Esophagus muscularis mucosa (tissue), 3 donors: ENCODE results near the gene EPOP.

Experiments used
- CTCF ChIP-seq, 3 experiments: fragments of 200-600 bp in 2 of 3; fragments of 450-650 bp in 1 of 3; sonication (generic) in 2 of 3; IDR thresholded peaks; one replicate each; pipeline ENCODE4 v1.5.1; 2017 to 2019; ENCODE audit warnings: antibody characterized with exemption in 3 of 3, mild to moderate bottlenecking in 2 of 3, moderate library complexity in 1 of 3
- POLR2A ChIP-seq: fragments of 450-650 bp; IDR thresholded peaks from one replicate; pipeline ENCODE4 v1.6.1; 2017; ENCODE audit warnings: antibody characterized with exemption, moderate library complexity, mild to moderate bottlenecking, low read depth

- TF ChIP-seq POLR2A, result no peak
- TF ChIP-seq CTCF (IDR thresholded peaks at IDR 0.05), result no peak
Observed at GRCh38 chr17:38656959-38657823, 17.6 kb downstream of the EPOP start.
